Body of pancreas (tissue), 4 donors: Measurements from ENCODE around the gene SLC7A1. TPM values are rescaled to one million over a fixed set of nuclear protein-coding genes. Genes with fewer than 3 reads are reported as not detected.

Experiments used
- ATAC-seq: fragments of 150-250 bp; one replicate; pipeline ENCODE4 v1.9.1; 2016
- DNase-seq, 4 donors: peaks; one replicate each; pipeline ENCODE4 v3.0.0-alpha.2; 2019
- H3K27ac ChIP-seq, 4 donors: fragments of 200-600 bp; sonication (generic); 1 replicate in 3 of 4; 2 replicates in 1 of 4; pipeline versions ENCODE4 v1.5.1 to v1.6.1; 2016 to 2019; ENCODE audit warnings: mild to moderate bottlenecking in 1 of 4, mixed read lengths in 1 of 4, moderate library complexity in 1 of 4
- H3K27me3 ChIP-seq, 2 donors: fragments of 200-600 bp; sonication (generic); one replicate each; pipeline ENCODE4 v1.6.0; 2016; ENCODE audit warnings: mild to moderate bottlenecking in 1 of 2
- H3K36me3 ChIP-seq, 2 donors: fragments of 200-600 bp; sonication (generic); replicated peaks in 1 of 2; 2 replicates each; pipeline ENCODE4 v1.5.1; 2016; ENCODE audit warnings: low read depth in 2 of 2; ENCODE audit not compliant: insufficient read depth in 1 of 2
- H3K4me1 ChIP-seq: fragments of 200-600 bp; sonication (generic); one replicate; pipeline ENCODE4 v1.6.0; 2016
- H3K4me3 ChIP-seq, 2 donors: fragments of 200-600 bp; sonication (generic); 1 replicate in 1 of 2; 2 replicates in 1 of 2; pipeline ENCODE4 v1.5.1; 2016 to 2019
- H3K9me3 ChIP-seq, 3 donors: fragments of 200-600 bp; sonication (generic); 1 replicate in 2 of 3; 2 replicates in 1 of 3; pipeline ENCODE4 v1.5.1; 2016
- CTCF ChIP-seq, 7 experiments: fragments of 450-650 bp in 4 of 7; fragments of 200-600 bp in 3 of 7; sonication (generic) in 3 of 7; IDR thresholded peaks; one replicate each; pipeline ENCODE4 v1.5.1; 2016 to 2019; ENCODE audit warnings: antibody characterized with exemption in 7 of 7
- POLR2A ChIP-seq, 3 donors: fragments of 450-650 bp; IDR thresholded peaks; one replicate each; pipeline ENCODE4 v1.6.1; 2016; ENCODE audit warnings: antibody characterized with exemption in 3 of 3, mild to moderate bottlenecking in 2 of 3
- WGBS, 2 donors: methylation state at CpG; one replicate each; pipeline ENCODE4 v1.1.5; 2017; 5-methylcytosine and 5-hydroxymethylcytosine counted together
- intact Hi-C: fragments of 100-400 bp; cut with DNase I; formaldehyde crosslinking; loops from one replicate; pipeline ENCODE4 v1.15.1; 2023
- total RNA-seq, 2 donors: library from RNA; depleted of rRNA; stranded (reverse); fragments of >200 nt; gene quantifications; one replicate each; pipeline ENCODE4 v1.1.0, GENCODE V29; 2016

SLC7A1 gene
- total RNA-seq, 2 donors from 2014 or later, result 15.3 to 30.3 TPM

DNA sequence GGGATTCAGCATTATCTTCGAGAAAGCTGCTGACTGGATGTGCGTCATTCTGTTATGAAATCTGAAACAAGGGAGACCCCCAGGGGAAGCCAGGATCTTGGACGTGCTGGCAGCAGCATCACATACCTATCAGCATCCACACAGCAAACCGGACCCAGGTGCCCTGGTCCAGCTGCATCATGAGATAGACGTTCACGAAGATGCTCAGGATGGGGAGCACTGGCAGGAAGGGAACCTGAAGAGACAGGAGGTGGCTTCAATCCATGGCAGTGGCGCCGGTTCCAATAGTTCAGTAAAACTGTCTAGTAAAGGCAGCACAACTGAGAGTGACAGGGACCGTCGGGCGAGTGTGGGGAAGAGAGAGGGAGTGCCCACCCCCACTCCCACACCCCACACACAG is 79.5 kb downstream of the SLC7A1 start:
- ATAC-seq (no peak), DNase-seq (no peak)

GRCh38 chr13:29515372-29515771 is 80.1 kb downstream of the SLC7A1 start:
- Histone ChIP-seq H3K27ac (no peak overlapping the region), H3K4me3 (no peak overlapping the region), H3K9me3 (no peaks in the 10 kb centered on the region), H3K27me3 (no peaks in the 10 kb centered on the region), H3K36me3 (peaks cover 0 to 20% of the 10 kb centered on the region in 2 donors), H3K4me1 (no peaks in the 10 kb centered on the region)
- TF ChIP-seq CTCF (IDR thresholded peaks at IDR 0.05) (no peak), POLR2A (IDR thresholded peaks at IDR 0.05) (no peak)
- ATAC-seq, result no peak
- WGBS, 2 donors, result 82 to 93% methylated on average over 3 to 7 of the region's 7 CpGs
- intact Hi-C loops, result loop anchor here (10.0 kb wide), 1 partner anchor 599 kb away; no protein-coding TSS in a partner anchor
- DNase-seq, result no peak

More for the DNA sequence above, 79.5 kb downstream of the SLC7A1 start:
- no peaks in the 10 kb centered on the region for H3K9me3 ChIP-seq
- 96 to 97% methylated on average over 11 of the region's 11 CpGs for WGBS, 2 donors
- no peaks in the 10 kb centered on the region for H3K4me1 ChIP-seq
- no peaks in the 10 kb centered on the region for H3K27me3 ChIP-seq
- intact Hi-C loops, result loop anchor here (10.0 kb wide), 1 partner anchor 599 kb away; no protein-coding TSS in a partner anchor
- H3K4me3 ChIP-seq, result no peak overlapping the region
- H3K27ac ChIP-seq, result no peak overlapping the region
- TF ChIP-seq POLR2A (IDR thresholded peaks at IDR 0.05) (no peak), CTCF (IDR thresholded peaks at IDR 0.05) (no peak)
- H3K36me3 ChIP-seq, result peaks cover 0 to 20% of the 10 kb centered on the region in 2 donors

- H3K27ac ChIP-seq, result no peak overlapping the region
- intact Hi-C loops, result loop anchor here (10.0 kb wide), 1 partner anchor 600 kb away; no protein-coding TSS in a partner anchor
- H3K4me1 ChIP-seq, result no peaks in the 10 kb centered on the region
- no peaks in the 10 kb centered on the region for H3K9me3 ChIP-seq
- TF ChIP-seq POLR2A (IDR thresholded peaks at IDR 0.05) (no peak), CTCF (IDR thresholded peaks at IDR 0.05) (no peak)
- 83 to 100% methylated on average over 1 to 12 of the region's 13 CpGs for WGBS, 2 donors
- DNase-seq, result no peak
- no peaks in the 10 kb centered on the region for H3K27me3 ChIP-seq
- ATAC-seq, result no peak
- H3K4me3 ChIP-seq, result no peak overlapping the region
- peaks cover 0 to 20% of the 10 kb centered on the region in 2 donors for H3K36me3 ChIP-seq
Measured at GRCh38 chr13:29514720-29515310, 80.7 kb downstream of the SLC7A1 start.

GRCh38 chr13:29513981-29514719 is 81.3 kb downstream of the SLC7A1 start:
- Histone ChIP-seq H3K9me3 (no peaks in the 10 kb centered on the region), H3K27ac (no peak overlapping the region), H3K4me1 (no peaks in the 10 kb centered on the region), H3K27me3 (no peaks in the 10 kb centered on the region), H3K36me3 (peaks cover 0 to 18% of the 10 kb centered on the region in 2 donors), H3K4me3 (no peak overlapping the region)
- 93 to 94% methylated on average over 20 to 23 of the region's 32 CpGs for WGBS, 2 donors
- DNase-seq (peak in 1 of 4 donors; percentile 8), ATAC-seq (no peak)
- TF ChIP-seq POLR2A (IDR thresholded peaks at IDR 0.05), result no peak
- no peak for TF ChIP-seq CTCF (IDR thresholded peaks at IDR 0.05)
- intact Hi-C loops, result loop anchor here (10.0 kb wide), 1 partner anchor 601 kb away; no protein-coding TSS in a partner anchor
